ENCODE data around the gene MGLL. TPM values are rescaled to one million over a fixed set of nuclear protein-coding genes. Genes with fewer than 3 reads are reported as not detected.
"Not testable (repeated sequence)": the region's sequence is repeated elsewhere in the genome, so short reads cannot be mapped to it uniquely, and the experiment has no call there.

The MGLL gene
- total RNA-seq, 1 experiment from 2014 or later: 2.0 TPM

GRCh38 chr3:127669541-127670228 is 152.6 kb downstream of the MGLL start:
- no peak for DNase-seq (ENCODE audit: extremely low read depth, low read depth)

GRCh38 chr3:127668906-127669305 is 153.4 kb downstream of the MGLL start:
- no peak for DNase-seq (ENCODE audit: extremely low read depth, low read depth)

DNA sequence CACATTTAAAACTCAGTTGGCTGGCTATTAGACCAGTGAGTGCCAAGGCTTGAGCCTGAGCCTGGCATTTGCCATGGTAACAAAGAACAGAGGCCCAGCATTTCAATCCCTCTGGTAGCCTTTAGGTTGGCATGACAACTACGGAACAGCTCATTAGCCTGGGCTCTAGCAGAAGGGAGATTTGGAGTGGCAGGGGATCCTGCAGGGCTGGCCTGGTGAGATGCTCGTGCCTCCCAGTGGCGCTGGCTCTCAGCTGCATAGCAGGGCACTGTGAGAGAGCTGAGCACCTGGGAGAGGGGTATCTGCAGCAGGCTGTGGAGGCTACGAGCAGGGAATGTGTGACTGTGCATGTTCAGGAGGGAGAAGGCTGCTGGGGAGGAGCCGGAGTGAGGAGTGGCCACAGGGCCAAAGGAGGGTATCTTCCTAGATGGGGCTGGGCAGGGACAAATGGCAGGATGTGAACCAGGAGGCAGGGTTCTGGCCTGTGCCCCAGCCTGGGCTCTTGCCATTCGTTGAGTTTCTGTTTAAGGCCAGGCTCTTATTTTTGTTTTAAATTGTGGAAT is 155.1 kb downstream of the MGLL start:
- no peak for DNase-seq (ENCODE audit: extremely low read depth, low read depth)

DNA sequence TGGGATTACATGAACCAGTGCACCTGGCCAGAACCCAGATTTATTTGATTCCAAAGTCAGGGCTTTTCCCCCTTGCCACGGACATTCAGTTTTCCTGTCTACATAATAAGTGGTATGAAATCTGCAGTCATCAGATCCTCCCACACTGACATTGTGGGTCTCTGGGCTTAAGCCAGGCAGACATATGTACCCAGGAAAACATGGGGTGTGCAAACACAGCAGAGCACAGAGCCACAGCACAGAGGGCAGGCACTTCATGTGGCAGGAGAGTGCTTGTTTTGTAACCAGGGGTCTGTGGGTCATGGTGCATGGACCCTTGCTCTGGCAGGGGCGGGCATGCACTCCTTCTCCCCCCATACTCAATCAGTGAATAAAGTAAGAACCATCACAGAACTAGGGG is 155.6 kb downstream of the MGLL start:
- no peak for DNase-seq (ENCODE audit: extremely low read depth, low read depth)

DNA sequence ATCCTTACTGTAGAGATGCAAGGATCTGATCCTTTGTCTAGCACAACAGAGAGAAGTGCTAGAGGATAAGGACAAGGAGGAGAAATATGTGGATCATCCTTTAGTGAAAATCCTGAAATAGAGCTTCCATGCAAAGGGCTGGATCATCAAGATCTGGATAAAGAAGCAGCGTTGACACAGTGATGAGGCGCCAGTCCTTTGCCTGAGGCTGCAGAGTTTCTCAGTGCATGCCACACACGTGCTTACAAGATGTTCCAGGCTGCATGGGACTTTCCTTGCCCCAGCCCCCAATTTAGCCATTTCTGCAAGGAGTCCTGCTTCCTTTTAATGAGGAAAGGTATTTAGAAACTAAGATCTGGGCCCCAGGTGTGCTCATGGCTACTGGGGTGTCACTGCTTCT is 156.7 kb downstream of the MGLL start:
- DNase-seq (ENCODE audit: extremely low read depth, low read depth): no peak

DNA sequence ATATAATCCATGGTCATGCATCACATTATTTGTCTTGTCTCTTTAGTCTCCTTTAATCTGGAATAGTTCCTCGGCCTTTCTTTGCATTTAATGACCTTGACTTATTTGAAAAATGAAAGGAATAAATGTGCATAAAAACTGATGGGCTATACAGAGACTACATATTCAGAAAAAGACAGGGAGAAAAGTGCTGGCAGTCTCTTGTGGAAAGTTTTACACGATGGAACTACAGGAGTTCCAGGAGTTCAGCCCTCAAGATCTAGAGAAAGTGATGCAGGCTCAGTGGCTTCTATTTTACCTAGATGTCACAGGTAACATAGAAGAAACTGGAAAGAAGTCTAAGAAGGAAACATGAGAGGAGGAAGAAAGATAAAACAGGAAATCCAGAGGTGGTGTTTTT is 157.2 kb downstream of the MGLL start:
- no peak for DNase-seq (ENCODE audit: extremely low read depth, low read depth)

- no peak for DNase-seq (ENCODE audit: extremely low read depth, low read depth)
Observed at GRCh38 chr3:127663151-127663550, 159.2 kb downstream of the MGLL start.

GRCh38 chr3:127662001-127662469 is 160.3 kb downstream of the MGLL start:
- DNase-seq (ENCODE audit: extremely low read depth, low read depth): no peak

GRCh38 chr3:127661600-127661999 is 160.7 kb downstream of the MGLL start:
- no peak for DNase-seq (ENCODE audit: extremely low read depth, low read depth)

DNA sequence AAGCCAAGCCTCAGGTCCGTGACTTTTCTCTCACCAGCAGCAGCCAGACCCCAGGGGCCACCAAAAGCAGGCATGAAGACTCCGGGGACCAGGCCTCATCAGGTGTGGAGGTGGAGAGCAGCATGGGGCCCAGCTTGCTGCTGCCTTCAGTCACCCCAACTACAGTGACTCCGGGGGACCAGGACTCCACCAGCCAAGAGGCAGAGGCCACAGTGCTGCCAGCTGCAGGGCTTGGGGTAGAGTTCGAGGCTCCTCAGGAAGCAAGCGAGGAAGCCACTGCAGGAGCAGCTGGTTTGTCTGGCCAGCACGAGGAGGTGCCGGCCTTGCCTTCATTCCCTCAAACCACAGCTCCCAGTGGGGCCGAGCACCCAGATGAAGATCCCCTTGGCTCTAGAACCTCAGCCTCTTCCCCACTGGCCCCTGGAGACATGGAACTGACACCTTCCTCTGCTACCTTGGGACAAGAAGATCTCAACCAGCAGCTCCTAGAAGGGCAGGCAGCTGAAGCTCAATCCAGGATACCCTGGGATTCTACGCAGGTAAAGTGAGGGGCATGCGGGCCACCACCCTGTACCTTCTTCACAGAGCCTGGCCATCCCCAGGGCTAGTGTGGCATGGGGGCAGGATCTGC is 161.6 kb downstream of the MGLL start:
- no peak for DNase-seq (ENCODE audit: extremely low read depth, low read depth)

- no peak for DNase-seq (ENCODE audit: extremely low read depth, low read depth)
Observed at GRCh38 chr3:127658234-127658633, 164.1 kb downstream of the MGLL start.

DNA sequence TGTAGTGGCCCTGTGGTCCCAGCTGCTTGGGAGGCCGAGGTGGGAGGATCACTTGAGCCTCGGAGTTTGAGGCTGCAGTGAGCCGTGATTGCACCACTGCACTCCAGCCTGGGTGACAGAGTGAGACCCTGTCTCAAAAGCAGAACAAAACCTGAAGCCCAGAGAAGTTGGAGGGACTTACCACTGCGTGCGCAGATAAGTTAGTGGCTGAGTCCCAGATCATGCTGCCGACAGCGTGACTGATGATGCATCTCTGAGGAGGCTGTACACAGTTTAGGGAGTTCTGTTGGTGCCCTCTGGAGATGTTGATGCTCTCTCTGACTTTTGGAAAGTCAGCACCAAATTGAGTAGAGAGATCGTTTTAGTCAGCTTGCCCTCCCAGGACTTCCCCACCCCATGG is 165.4 kb downstream of the MGLL start:
- no peak for DNase-seq (ENCODE audit: extremely low read depth, low read depth)

- no peak for DNase-seq (ENCODE audit: extremely low read depth, low read depth)
Observed at GRCh38 chr3:127655641-127656040, 166.7 kb downstream of the MGLL start.

DNA sequence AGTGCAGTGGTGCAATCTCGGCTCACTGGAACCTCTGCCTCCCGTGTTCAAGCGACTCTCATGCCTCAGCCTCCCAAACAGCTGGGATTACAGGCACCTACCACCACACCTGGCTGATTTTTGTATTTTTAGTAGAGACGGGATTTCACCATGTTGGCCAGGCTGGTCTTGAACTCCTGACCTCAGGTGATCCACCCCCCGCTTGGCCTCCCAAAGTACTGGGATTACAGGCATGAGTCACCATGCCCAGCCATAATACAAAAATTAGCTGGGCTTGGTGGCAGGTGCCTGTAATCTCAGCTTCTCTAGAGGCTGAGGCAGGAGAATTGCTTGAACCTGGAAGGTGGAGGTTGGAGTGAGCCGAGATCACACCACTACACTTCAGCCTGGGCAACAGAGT is 167.3 kb downstream of the MGLL start:
- not testable (repeated sequence) for DNase-seq (ENCODE audit: extremely low read depth, low read depth)

DNA sequence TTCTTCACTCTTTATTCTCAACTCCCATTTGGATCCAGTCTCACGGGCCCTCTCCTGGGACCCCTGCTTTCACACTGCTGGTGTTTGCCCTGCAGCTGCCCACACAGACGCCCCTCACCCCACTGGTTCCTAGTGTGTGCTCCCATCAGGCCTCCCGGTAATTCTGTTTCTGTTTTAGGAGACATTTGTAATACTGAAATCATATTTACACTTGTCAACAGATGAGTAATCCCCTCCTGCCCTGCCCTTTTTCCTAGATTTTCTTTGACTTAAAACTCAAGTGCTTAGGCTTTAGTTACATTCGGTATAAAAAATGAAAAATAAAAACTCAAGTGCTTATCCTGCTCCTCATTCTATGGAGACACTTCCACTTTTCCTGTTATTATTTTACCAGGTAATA is 167.9 kb downstream of the MGLL start:
- no peak for DNase-seq (ENCODE audit: extremely low read depth, low read depth)

- peak; percentile 41 for DNase-seq (ENCODE audit: extremely low read depth, low read depth)
Observed at GRCh38 chr3:127652246-127652995, 169.9 kb downstream of the MGLL start.

DNA sequence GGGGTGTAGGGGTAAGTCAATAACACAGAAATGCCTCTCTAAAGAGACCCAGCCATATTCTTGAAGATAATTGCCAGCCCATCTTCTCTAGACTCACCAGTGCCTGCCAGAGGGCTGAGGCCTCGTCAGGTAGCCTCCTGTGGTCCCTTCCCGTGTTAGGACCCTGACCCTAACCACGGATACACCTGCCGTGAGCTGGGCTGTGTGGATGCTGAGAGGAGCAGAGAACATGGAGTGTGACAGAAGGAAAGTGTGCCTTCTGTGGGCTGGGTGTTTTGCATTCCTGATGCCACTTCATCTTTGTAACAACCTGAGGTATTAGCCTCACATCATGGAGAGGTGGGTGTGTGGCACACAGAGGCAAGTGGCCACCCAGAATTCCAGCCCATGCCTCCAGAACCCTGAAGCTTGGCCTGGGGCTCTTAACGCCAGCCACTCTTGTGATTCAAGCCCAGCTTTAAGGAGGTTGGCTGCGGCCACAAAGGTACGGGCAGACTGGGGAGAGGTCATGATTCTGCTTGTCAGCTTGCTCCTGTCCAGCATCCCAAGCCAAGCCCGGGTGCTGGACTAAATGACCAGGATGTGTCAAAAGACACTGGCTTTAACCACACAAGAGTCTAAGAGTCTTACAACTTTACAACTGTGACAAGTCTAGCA is 170.7 kb downstream of the MGLL start:
- no peak for DNase-seq (ENCODE audit: extremely low read depth, low read depth)

DNA sequence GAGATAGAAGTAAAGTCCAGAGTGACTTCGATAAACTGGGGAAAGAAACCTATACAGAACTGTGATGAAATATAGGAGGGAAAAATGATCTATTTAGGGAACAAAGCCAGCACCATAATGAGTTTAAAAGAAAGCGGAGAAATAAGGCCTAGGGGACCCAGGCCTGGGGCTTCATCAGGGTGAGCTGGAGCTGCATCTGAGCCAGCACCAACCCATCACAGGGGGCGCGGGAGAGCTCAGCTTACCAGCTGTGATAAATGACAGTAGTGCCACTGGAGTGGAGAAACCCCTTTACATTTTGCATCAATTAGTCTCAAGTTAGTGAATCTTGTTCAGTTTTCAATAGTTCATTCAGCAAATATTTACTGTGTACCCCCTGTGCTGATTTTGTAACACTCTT is 172.1 kb downstream of the MGLL start:
- DNase-seq (ENCODE audit: extremely low read depth, low read depth): no peak

GRCh38 chr3:127647845-127648204 is 174.5 kb downstream of the MGLL start:
- no peak for DNase-seq (ENCODE audit: extremely low read depth, low read depth)

- no peak for DNase-seq (ENCODE audit: extremely low read depth, low read depth)
Observed at GRCh38 chr3:127647166-127647844, 175.0 kb downstream of the MGLL start.
